HG03469 (cell line): Measurements from ENCODE around the gene OR52N5.

Source experiments
- ATAC-seq: cut with Tn5 transposase; IDR thresholded peaks from one replicate; pipeline ENCODE4 v1.9.1; 2021; ENCODE audit warnings: mild to moderate bottlenecking, moderate library complexity, moderate number of reproducible peaks; ENCODE audit not compliant: unreplicated experiment

Gene OR52N5

GRCh38 chr11:5726351-5726750 lies 56.8 kb downstream of the OR52N5 start:
- ATAC-seq = no peak
